ENCODE data around the gene MICOS13.
A peak's percentile ranks its signal among the peaks of the same experiment; 100 is the strongest.

The MICOS13 gene

DNA sequence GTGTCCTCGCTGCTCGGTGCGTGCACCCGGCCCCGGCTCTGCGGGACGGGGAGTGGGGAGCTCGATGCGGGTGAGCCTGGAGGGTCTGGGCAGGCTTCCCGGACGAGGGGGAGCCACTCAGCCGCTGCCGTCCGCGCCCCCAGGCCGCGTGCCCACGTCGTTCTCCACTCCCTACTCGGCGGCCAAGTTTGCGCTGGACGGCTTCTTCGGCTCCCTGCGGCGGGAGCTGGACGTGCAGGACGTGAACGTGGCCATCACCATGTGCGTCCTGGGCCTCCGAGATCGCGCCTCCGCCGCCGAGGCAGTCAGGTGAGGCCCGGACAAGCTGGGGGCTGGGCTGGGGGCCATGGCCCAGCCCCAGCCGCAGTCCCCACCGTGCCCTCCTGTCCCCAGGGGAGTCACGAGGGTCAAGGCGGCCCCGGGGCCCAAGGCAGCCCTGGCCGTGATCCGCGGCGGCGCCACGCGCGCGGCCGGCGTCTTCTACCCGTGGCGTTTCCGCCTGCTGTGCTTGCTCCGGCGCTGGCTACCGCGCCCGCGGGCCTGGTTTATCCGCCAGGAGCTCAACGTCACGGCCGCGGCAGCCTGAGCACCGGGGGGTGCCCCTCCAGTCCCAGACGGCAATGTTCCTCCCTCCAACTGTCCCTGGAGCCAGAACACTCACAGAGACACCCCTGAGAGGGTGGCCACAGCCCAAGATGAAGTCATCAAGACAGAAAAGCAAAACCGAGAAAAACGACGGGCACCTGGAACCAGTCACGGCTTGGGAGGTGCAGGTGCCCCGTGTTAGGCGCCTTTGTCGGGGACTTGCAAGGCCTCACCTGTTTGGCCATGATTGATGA is 7.3 kb upstream of the MICOS13 start:
- DNase-seq: no peak

DNA sequence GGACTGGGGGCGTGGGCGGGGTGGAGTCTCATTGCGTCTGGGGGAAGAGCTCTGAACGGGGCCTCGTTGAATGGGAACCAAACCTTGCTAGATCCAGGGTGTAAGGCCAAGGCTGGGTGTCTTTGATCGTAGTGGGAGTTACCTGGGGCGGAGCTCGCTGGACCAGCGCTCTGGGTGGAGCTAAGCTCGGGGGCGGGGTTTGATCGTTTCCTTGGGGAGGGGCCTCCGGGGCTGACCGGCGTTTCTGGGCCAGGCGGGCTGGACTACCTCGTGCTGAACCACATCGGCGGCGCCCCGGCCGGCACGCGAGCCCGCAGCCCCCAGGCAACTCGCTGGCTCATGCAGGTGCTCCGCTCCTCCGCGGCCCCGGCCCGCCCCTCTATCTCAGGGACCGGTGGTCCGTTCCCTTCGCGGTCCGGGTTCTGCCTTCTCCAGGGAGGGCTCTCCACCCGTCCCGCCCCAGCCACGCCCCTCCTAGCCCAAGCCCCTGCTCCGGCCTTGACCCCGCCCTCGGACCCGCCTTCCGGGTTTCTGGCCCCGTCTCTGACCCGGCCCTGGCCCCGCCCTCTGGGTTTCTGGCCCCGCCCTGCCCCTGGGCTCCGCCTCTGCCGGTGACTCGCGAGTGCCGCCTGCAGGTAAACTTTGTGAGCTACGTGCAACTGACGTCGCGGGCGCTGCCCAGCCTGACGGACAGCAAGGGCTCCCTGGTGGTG is 6.5 kb upstream of the MICOS13 start:
- peak; percentile 77 for DNase-seq

DNA sequence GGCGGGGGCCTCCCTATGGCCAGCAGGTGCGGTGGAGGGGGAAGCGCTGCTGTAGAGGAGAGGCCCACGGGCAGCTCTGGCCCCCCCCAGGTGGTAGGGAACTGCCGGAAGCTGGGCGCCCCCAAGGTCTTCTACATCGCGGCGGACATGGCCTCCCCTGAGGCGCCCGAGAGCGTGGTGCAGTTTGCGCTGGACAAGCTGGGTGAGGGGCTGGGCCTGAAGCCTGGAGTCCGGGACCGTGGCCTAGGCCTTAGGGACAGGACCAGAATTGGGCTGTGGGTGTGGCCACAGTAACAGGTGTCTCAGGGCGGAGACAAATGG is 6.0 kb upstream of the MICOS13 start:
- no peak for DNase-seq

DNA sequence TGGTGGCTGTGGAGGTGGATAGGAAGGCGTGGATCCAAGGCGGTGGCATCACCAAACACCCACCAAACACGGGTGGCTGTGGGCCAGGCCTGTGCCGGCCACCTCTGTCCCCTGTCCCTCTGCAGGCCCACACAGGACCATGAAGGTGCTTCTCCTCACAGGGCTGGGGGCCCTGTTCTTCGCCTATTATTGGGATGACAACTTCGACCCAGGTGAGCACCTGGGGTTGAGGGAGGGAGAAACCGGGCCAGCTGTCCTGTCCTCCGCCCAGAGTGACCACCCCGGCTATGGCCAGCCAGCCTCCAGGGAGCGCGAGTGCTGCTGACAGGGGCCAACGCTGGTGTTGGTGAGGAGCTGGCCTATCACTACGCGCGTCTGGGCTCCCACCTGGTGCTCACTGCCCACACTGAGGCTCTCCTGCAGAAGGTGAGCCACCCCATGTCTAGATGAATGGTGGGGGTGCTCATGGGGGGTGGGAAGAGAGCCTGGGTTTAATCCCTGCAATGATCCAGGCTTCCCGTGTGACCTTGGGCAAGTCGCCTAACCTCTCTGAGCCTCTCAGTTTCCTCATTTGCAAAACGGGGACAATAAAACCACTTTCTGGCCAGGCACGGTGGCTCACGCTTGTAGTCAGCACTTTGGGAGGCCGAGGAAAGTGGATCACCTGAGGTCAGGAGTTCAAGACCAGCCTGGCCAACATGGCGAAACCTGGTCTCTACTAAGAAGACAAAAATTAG is 4.5 kb upstream of the MICOS13 start:
- no peak for DNase-seq

DNA sequence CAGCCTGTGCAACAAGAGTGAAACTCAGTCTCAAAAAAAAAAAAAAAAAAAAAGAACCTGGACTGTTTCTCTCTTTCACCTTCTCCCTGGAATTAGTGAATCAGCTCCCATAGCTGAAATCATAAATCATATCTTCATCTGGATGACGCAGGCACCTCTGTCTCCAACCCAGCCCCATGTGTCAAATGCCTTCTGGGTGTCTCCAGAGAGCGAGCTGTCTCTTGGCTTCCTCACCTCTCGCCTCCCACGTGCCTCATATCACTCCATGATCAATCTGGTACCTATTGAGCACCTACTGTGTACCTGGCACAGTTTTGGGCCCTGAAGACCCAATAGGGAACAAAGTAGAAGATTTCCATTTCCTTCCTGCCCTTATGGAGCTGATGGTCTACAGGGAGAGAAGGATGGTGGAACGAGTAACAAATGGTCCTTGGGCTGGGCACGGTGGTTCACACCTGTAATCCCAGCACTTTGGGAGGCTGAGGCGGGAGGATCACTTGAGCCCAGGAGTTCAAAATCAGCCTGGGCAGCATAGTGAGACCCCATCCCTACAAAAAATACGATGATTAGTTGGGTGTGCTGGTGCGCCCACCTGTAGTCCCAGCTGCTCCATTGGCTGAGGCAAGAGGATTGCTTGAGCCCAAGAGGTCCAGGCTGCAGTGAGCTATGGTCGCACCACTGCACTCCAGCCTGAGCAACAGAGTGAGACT is 3.0 kb upstream of the MICOS13 start:
- no peak for DNase-seq

DNA sequence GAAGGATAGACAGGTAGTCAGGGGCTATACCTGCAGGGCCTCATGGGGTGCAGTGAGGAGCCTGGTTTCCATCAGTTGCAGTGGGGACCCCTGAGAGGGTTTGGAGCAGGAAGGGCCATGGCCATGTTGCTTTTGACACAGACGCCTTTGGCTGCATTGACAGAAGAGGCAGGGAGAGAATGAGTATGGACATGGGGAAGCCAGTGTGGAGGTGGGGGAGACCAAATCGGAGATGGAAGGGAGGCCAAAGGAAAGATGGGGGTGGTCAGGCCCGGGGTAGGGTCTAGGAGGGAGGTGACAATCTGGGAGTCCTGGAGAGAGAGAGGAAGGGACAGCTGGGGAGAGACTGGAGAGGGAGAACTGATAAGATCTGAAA is 1.8 kb upstream of the MICOS13 start:
- no peak for DNase-seq

DNA sequence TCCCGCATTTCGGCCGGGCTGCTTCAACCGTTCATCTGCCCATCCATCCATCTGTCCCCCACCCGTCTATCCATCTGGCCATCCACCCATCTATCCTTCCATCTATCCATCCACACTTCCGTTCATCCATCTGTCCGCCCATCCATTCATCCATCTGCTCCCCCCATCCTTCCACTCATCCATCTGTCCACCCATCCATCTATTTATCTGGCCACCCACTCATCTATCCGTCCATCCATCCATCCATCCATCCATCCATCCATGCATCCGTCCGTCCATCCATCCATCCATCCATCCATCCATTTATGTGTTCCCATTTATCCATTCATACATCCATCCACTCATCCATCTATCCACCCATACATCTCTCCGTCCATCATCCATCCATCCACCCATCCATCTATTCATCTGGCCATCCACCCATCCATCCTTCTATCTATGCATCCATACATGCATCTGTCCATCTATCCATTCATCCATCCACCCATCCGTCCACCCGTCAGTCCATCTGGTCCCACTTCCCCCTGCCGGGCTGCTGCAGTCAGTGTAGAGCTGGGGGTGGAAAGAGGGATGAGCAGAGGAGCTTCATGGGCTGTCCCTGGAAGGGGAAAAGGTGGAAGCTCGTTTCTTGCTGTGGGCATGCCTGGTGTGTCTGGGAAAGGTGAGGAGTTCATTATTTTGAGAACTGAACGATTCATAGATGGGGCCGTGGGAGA is 1.2 kb upstream of the MICOS13 start:
- DNase-seq: no peak

DNA sequence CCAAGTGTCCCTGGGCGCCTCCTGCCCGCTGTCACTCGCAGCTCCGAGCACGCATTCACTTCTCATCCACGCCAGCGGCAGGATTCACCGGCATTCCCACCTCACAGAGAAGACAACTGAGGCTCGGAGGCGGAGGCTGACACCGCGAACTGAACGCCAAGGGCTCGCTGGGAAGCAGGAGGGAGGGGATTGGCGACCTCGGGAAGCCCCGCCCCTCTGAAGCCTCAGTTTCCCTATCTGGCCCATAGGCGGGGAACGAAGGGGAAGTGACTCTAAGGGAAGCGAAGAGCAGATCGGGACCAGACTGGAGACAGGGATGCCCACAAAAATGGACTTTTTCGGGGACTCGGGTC is 256 bp downstream of the MICOS13 start:
- DNase-seq: no peak

DNA sequence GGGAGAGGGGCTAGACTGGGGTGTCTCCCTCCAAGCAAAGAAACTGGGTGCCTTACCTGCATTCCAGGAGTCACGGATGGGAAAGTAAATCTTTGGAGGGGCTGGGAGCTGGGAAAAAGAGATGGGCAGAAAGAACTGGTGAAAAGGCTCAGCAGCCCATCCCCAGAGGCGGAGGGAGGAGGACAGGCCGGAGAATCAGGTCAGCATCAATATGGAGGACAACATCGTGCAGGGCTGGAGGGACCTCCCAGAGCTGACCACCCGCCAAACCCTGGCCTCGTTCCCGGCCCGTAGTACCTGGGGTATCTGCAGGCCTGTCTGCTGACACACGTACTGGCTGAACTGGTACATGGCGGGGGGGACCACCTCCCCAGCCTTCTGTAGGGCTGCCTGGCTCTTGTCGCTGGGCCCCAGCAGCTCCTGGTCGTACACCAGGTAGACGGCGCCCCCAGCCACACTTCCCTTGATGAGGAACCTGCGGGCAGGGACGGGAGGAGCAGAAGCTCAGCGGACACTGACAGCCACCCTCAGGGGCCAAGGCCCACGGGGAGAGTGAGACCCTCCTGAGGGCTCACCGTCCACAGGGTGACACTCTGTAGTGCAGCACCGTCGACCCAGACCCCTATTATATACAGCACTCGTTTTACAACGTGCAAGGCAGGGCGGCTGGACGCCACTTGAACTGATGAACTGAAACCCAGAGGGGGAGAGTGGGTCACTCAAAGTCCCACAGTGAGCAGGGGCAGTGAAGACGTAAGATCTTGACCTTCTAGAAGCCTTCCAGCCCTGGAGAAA is 830 bp downstream of the MICOS13 start:
- no peak for DNase-seq

DNA sequence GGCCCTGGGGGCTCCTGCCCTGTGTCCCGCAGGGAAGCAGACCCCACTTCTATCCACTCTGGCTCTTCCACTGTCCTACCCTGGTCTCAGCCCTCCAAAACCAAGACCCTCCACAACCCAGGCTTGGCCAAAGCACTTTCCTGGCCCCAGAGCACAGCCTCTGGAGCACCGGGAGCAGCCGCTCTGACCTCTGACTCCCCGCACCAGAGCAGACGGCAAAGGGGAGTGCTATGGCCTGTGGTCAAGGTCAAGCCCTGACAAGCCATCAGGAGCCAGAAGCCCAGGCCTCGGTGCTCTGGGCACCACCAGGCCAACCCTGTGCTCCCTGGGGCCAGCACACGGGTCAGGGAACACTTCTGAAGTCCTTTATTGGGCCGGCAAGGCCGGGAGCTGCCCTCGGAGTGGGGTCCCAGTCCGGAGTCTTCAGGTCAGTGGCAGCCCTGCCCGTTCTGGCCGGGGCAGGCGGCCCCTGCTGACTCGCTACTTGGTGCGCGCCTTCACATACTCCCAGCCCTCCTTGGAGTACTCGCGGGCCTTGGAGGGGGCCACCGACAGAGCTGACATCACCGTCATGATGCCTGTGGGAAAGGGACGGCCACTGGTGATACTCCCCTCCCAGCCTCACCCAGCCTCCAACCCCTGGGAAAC is 2.1 kb downstream of the MICOS13 start:
- no peak for DNase-seq

DNA sequence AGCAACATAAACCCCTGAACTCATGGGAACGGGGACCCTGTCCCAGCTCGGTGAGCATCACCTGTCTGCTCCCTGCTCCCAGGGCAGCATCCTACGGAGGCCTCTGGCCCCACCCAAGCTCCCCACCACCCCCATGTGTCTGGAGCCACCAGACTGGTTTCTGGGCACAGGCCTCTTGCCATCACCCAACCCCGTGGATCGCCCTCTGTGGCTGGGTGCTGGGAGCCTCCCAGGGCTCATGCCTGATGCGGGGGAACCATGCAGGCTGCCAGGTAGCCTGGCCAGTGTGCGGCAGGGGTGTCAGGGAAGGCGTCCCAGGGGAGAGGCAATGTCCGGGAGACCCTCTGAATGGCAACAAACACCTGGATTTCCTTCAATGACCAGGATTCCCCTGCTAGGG is 2.7 kb downstream of the MICOS13 start:
- no peak for DNase-seq

DNA sequence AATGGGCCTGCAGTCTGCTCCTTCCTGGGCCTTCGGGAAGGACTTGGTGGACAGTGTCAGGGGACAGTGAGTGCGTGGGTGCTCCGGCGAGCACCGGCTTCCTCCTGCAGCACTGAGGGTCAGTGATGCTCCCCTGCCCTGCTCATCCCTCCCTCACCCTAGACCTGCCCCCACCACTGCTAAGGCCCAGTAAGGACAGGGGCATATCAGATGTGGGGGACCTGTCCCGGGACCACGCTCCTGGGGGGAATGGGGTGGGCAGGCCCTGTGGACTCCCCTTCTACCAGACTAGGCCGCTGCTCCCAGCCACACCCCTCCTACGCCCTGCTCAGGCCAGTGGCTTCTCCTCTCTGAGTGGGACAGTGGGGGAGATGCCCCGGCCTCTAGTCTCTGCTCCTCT is 3.2 kb downstream of the MICOS13 start:
- DNase-seq: no peak

DNA sequence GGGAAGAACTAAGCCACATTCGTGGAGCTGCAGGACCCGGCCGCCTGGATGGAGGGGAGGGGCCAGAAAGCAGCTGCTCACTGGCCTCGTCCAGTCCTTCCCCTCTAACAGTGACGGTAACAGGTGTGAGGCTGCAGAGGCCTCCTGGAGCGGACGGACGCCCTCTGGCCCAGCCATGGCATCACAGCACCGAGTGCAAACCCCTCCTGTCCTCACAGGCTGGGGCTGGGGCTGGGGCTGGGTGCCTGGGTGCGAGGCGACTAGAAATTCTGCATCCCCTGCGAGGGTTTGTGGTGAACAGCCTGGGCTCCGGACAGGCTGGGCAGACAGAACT is 3.6 kb downstream of the MICOS13 start:
- DNase-seq: no peak

DNA sequence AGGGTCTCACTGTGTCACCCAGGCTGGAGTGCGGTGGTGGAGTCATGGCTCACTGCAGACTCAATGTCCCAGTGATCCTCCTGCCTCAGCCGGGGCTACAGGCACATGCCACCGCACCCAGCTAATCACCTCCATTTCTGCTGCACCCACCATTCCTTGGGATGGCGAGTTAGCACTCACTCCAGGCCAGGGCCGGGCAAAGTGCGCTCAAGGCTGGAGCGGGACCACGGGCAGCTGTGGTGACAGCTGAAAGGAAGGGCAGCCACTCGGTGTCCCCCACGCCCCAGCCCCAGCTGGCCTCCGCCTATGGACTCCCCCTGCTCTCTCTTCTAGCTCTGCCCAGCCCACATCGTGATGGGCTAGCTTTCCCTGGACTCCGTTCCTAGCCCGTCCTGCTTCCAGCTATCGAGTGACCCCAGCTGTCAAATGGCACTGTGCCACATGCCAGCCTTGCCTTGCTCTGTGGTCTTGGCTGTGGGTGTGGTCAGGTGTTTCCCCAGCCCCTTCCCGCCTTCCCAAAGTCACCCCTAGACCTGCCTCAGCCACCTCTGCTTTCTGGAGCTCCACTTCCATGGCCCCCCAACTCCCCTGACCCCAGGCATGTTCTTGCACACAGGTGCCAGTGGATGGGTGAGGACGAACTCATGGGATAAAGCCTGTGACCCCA is 4.1 kb downstream of the MICOS13 start:
- no peak for DNase-seq

DNA sequence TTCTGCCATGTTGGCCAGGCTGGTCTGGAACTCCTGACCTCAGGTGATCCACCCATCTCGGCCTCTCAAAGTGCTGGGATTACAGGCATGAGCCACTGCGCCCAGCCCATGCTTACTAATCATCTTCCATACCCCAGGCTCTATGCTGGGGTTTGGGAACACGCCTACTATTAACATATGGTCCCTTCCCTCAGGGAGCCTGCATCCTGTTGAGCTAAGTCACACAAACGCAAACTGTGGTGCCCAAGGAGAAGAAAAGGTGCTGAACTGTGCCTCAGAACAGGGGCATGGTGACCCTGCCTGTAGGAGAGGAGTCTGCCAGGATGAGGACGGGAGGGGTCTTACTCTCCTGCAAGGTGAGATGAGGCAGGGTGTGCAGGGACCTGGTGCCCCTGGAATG is 5.6 kb downstream of the MICOS13 start:
- DNase-seq: no peak

DNA sequence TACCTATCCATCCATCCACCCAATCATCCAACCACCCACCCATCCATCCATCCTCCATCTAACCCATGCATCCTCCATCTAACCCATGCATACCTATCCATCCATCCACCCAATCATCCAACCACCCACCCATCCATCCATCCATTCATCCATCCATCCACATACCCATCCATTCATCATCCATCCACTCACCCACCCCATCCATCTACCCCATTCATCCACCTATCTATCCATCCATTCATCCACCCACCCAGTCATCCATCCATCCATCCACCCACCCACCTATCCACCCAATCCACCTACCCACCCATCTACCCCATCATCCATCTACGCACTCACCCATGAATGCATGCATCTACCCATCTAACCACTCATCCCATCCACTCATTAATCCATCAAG is 6.6 kb downstream of the MICOS13 start:
- DNase-seq: no peak

DNA sequence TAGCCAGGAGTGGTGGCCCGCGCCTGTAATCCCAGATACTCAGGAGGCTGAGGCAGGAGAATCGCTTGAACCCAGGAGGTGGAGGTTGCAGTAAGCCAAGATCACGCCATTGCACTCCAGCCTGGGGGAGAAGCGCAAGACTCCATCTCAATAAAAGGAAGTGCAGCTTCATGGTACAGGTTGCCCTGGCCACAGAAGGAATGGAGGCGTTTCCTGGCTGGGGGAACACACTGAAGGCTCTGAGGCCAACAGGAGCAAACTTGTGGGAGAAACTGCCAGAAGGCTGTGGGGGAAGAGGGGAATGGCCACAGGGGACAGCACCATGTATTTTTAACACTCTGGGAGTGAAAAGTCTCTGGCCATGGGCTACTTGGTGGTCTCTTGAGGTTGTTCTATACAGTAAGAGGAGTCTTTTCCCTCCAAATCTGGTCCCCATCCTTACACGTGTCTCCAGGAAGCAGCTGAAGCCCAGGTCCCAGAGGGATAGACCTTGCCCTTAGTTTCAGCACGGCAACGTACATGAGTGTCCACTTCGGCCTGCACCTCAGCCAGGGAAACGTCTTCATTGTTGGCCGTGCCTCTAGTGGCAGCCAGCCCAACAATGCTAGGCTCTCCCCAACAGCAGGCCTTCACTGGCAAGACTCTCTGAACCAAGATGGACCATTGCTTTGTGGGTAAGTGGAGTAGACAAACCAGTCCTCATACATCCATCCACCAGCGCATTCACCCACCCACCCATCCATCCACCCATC is 7.4 kb downstream of the MICOS13 start:
- no peak for DNase-seq

DNA sequence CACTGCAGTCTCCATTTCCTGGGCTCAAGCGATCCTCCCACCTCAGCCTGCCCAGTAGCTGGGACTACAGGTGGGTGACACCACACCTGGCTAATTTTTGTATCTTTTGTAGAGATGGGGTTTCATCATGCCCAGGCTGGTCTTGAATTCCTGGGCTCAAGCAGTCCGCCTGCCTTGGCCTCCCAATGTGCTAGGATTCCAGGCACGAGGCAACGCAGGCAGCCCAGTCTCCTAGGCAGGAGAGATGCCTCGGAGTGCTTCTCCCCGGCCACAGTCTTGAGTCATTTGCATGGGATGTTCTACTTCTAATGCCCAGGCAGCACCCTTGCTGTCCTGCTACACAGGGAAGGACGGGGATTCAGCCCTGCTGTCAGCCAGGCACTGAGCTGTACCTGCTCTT is 8.7 kb downstream of the MICOS13 start:
- DNase-seq: no peak

DNA sequence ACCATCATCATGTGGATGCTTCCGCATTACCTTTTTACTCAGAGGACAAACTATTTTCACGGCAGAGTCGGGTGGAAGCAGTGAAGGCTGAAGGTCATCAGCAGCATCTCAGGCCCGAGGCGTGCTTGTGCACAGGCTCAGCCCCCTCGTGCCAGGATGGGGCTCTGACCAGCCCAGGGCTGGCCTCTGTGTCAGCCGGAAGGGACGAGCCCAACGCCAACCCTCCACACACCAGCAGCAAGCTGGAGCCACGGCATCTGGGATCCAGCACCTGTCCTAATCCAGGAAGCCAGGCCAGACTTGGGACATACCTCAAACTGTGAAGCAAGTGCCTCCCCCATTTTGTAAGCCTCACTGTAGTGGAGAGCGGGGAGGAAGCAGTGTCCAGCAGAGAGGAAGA is 11.1 kb downstream of the MICOS13 start:
- DNase-seq: no peak

DNA sequence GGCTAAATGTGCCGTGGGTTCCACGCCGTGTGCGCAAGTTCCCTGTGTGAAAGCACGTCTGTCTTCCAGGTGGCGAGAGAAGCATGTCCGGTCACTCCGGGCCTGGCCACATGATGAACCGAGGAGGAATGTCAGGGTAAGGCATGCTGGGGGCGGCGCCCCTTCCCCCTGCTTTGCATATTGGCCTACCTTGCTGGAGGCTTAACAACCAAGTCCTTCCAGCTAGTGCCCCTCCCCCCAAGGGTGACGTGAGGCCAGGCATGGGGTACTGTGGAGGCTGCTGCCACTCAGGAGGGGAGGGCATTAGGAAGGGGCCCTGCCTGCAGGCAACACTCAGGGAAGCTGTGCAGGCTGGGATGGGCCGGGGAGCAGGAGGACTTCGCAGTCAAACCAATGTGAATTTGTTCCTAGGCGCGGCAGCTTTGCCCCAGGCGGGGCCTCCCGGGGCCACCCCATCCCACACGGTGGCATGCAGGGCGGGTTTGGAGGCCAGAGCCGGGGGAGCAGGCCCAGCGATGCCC is 12.5 kb downstream of the MICOS13 start:
- no peak for DNase-seq
